Myocyte (in vitro differentiated cells): ENCODE results near the gene SERPINA12. TPM values are rescaled to one million over a fixed set of nuclear protein-coding genes. Genes with fewer than 3 reads are reported as not detected.

Source experiments
- DNase-seq: peaks from one replicate; pipeline ENCODE4 v3.0.0-alpha.2; 2012; ENCODE audit warnings: low read depth
- total RNA-seq: library from RNA; depleted of rRNA; stranded (reverse); fragments of >200 nt; gene quantifications from 2 replicates; pipeline ENCODE4 v1.2.3, GENCODE V29; 2014

The SERPINA12 gene
- total RNA-seq, 1 donor from 2014 or later, result not detected

DNA sequence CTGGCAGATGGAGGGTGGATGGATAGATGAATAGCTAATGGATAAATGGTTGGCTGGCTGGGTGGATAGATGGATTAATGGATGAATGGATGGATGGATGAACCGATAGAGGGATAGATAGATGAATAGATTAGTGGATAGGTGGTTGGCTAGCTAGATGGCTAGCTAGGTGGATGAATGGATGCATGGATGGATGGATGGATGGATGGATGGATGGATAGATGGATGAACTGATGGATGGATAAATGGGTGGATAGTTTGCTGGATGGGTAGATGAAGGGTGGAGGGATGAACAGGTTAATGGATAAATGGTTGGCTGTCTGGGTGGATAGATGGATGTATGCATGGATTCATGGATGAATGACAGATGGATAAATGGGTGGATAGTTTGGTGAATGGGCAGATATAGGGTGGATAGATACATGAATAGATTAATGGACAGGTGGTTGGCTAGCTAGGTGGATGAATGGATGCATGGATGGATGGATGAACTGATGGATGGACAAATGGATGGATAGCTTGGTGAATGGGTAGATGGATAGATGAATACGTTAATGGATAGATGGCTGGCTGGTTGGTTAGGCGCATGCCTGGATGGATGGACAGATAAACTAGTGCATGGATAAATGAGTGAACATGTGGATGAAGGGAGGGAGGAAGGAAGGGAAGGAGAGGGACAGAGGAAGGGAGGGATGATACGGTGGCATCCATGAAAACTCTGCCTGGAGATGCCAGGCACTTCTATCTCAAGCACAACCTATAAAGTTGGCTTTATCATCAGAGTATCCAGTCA lies 41.3 kb downstream of the SERPINA12 start:
- DNase-seq, result no peak

DNA sequence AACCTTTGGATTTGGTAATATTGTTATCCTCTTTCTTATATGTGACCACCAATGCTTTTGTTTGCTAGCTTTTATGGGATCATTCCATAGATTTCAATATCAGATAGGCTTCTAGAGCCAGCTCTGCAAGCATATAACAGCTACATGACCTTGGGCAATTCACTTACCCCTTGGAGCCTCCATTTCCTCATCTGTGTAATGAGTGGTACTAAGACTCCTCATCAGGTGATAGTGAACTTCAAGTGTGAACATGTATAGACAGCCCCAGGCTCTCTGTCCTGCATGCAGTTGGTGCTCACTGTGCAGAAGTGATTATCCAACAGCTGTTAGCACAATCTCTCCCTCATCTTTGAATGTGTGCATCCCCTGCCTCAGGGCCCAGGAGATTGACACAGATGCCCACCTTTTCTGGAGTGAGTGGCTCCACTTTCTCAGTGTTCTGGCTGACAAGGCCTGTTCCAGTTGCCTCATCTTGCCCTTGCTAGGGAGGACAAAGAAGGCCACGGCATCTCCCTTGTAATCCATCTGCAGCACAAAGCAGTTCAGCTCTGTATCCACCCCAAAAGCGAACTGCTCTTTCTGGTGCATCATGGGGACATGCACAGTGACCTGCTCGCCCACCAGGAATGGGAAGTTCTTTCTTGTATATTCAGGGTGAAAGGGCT lies 42.4 kb downstream of the SERPINA12 start:
- no peak for DNase-seq

DNA sequence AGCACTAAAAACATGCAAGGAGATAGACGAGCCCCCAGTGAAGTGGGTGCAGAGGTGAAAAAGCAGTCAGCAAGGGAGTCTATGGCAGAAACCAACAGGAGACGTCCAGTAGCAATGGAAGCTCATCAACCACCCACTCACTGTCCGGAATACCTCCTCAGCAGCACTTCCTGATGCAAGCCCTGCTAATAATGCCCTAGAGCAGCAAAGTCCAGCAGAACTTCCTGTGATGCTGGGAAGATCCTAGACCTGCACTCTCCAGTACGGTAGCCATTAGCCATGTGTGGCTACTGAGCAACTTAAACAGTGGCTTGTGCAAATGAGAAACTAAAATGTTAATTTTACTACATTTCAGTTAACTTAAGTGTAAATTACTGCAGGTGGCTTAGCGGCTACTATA lies 44.2 kb downstream of the SERPINA12 start:
- DNase-seq, result no peak

DNA sequence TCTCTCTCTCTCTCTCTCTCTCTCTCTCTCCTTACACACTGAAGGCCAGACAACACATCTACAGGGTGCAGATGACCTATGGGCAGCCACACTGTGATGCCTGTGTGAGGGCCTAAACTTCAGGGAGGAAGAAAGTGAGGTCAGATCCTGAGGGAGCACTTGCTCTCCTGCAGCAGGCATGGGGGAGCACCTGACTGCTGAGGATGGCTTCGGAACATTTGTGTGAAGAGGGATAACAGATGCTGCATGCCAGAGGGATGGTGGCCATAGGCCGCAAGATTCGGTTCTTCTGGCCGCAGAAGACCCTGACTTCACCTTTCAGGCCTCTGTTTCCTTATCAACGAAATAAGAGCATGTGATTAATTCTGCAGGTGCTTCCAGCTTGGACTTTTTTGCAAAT lies 45.0 kb downstream of the SERPINA12 start:
- no peak for DNase-seq

DNA sequence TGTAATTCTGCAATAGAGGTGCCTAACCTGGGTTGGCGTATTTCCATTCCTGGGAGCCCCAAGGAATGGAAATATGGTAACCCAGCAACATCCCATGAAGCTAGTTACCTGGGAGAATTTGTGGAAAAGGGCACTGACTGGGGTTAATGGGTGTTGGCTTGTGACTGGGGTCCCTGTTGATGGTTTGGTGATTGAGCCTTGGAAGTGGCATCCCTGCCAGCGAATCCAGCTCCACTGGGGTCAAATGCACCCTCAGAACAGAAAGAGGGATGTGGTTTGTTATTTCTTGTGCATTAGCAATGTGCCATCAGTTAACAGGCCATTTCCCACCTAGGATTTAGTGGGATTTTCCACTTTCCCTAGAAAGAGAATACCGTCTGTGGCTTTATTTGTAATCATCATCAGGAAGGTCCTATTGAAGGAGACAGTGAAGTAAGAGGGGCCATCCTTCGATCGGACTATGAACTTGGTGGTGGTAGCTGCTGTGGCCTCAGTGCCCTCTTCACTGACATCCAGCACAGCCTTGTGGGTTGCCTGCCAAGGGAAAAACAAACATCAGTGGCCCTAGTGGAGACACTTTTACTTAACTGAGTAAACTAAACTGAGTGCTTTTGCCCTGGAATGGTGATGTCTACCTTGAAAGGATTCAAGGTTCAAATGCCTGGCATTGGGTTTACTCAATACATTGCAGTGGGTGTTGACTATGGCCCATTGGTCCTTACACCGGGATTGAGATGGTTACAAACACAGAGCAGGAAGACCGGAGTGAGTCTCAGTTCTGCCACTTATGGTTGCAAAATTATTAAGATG lies 46.3 kb downstream of the SERPINA12 start:
- DNase-seq, result no peak

DNA sequence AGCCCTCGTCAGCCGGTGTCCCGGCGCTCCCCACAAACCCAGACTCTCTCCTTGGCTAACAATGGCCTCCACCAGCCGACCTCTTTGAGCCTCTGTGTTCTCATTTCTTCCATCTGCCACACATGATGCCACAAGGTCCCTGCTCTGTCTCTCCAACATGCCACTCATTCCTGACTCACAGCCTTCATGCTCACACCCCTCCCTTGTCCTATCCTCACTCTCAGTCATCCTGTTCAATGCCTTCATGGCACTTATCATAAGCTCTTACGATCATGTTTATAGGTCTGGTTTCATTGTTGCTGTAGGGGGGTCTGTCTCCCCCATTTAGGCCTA lies 47.1 kb downstream of the SERPINA12 start:
- no peak for DNase-seq

DNA sequence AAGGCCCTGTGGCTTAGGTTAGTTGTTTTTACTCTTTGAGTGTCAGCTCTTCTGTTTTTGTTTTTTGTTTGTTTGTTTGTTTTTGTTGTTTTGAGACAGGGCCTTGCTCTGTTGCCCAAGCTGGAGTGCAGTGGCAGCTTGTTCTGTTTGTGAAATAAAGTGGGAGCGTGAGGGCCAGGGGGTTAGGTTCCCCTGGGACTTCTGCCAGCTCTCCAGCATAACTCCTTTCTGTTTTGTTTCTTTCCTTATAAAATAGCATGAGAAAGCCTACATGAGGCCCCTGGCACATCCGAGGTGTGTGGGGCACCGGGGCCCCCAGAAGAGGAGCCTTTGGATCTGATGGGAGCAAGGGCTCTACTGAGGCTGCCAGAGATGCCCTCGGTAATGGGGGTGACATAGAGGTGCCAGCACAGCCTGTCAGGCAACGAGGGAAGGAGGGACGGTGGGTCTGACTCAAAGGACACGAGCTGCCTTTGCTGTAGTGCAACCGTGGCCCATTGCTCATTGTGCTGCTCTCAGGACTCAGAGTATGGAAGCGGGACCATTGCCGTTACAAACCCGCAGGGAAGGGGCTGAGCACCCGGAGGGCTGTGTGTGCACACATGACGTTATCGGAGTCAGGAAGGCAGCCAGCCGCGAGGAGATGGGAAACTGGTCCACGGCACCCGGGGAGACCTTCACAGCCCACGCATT lies 47.6 kb downstream of the SERPINA12 start:
- no peak for DNase-seq

DNA sequence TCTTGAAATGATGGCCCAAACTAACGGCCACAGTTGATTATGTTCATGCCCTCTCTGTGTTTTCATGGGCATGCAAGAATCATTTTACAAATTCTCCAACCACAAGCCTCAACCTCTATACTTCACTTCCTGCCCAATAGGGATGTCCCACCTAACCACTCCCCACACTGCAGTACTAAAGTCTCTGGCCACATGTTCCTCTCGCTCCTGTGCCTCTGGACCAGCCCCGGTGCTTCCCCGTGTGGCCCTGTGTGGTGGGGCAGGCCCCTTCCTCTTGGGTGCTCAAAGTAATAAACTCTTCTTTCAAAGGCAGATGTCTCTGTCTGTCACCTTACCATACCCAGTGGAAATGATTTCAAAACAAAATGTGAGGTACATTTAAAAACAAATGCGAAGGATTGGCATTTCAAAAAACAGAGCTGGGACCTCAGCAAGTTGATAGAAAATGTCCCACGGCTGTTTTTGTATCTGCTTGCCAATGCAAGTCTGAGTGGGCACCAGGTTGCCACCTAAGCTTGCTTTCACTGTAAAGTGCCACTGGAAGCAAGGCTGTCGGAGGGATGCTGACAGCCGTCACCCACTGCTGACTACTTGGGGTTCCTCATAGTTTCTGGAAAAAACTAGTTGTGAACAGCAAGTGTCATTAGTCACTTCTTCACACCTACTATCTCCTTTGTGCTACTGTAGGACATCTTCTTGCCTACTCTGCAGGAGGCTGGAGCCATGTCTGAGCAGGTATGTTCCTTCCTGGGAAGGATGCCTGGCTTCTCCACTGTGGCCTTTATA lies 48.4 kb downstream of the SERPINA12 start:
- DNase-seq, result no peak

DNA sequence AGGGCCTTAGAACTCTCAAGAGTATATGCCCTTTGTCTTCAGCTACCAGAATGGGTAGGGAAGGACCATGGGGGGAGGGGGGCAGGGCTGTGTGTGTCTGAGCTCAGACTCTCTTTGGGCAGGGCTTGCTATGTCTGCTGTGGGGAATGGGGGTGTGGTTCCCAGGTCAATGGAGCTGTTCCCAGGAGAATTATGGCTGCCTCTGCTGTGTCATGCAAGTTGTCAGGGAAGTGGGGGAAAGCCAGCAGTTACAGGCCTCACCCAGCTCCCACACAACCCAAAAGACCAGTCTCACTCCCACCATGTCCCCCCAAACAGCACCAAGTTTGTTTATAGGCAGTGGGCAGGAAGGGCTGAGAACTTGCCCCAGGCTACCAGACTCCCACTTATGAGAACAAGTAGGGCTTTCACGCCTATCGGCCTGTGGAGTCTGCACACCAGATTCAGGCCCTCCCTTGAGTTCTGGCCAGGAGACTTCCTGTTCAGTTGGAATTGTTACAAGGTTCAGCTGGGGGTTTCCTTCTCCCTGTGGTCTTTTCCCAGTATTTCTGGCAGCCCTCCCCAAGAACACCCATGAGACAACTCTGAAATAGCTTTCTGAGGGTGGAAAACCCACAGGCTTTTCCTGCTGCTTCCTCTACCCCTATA lies 50.6 kb downstream of the SERPINA12 start:
- DNase-seq, result no peak

DNA sequence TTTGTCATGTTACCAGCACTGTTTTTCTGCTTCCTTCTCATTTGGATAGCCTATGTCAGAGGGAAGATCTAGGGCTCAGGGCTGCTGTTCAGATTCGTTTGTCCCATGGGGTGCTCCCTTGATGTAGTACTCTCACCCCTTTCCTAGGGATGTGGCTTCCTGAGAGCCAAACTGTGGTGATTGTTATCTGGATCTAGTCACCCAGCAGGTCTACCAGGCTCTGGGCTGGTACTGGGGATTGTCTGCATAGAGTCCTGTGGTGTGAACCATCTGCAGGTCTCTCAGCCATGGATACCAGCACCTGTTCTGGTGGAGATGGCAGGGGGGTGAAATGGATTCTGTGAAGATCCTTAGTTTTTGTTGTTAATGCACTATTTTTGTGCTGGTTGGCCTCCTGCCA lies 51.2 kb downstream of the SERPINA12 start:
- DNase-seq, result no peak

DNA sequence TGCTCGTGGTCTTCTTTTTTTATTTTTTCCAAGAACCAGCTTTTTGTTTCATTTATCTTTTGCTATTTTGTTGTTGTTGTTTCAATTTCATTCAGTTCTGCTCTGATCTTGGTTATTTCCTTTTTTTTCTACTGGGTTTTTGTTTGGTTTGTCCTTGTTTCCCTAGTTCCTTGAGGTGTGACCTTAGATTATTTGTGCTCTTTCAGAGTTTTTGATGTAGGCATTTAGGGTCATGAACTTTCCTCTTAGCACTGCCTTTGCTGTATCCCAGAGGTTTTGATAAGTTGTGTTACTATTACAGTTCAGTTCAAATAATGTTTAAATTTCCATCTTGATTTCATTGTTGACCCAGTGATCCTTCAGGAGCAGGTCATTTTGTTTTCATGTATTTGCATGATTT lies 53.3 kb downstream of the SERPINA12 start:
- no peak for DNase-seq

DNA sequence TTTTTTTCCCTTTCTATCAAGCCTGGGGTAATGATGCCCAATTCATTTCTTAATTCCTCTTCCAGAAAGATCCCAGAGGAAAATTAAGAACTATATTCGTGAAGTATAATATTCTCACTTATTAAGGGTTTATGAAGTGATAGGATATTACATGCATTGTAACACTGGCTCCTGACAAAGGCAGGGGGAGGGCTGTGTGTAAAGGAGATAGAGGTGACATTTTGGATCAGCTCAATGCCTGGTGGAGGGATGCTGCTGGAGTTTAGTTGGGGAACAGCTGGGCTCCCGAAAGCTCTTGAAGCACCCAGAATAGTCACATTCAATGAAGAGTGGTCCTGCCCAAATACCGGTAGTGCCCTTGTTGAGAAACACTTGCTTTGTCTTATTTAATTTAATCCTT lies 57.4 kb downstream of the SERPINA12 start:
- DNase-seq, result no peak

DNA sequence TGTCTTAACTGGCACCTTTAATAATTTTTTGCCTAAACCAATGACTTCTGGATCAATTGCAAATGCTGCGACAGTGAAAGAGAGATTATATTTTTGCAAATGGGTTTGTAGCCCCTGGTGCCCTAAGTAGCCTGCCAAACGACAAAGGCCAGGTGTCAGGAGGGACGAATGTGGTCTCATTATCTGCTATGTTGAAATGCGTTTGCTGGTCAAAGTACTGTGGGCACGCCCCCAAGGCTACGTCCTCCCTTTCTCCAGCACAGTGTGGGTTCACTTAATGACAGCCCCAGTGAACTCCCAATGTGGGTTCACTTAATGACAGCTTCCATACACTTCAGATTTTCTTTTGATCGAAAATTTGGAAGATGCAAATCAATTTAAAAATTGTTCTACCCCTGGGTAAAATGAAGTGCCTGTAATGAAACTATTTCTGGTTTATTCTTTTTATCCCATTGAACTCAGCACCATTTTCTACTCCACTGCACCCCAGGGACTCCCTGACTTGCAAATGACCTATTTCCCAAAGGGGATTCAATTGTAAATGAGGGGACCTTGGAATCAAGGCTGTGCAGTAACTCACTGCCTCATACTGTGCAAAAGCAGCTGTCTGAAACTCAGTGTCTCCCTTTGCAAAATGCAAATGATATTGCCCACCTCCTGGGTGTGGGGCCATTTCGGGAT lies 58.0 kb downstream of the SERPINA12 start:
- no peak for DNase-seq

DNA sequence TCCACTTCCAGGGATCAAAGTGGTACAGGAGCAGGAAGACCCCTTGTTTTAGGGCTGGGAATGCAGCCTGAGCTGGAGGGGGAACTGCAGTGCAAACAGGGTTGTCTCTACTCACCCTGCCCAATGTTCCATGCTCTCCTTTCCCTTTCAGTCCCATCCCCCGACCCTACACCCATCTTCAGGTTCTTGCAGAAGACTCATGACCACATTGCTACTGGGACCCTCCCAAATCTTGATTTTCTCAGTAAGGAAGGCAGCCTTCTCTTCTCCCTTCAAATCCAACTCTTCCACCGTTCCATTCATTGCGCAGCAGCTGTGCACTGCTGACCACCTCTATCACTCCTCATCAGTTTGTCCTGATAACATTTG lies 58.6 kb downstream of the SERPINA12 start:
- no peak for DNase-seq

DNA sequence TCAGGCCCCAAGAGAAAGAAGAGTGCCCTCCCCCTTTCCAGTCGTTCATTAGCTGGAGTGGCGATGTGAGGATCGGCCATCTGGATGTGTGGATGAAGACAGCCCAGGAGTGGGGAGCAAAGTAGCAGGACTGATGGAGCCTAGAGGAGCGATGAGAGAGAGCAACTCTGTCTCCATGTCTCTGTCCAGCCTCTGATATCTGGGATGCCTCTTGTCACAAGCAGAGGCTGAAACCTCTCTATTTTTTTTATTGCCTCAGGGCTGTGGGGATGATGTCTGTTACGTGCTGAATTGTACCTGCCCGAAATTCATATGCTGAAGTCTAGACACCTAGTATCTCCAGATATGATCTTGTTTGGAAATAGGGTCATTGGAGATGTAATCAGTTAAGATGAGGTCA lies 59.3 kb downstream of the SERPINA12 start:
- DNase-seq, result no peak

DNA sequence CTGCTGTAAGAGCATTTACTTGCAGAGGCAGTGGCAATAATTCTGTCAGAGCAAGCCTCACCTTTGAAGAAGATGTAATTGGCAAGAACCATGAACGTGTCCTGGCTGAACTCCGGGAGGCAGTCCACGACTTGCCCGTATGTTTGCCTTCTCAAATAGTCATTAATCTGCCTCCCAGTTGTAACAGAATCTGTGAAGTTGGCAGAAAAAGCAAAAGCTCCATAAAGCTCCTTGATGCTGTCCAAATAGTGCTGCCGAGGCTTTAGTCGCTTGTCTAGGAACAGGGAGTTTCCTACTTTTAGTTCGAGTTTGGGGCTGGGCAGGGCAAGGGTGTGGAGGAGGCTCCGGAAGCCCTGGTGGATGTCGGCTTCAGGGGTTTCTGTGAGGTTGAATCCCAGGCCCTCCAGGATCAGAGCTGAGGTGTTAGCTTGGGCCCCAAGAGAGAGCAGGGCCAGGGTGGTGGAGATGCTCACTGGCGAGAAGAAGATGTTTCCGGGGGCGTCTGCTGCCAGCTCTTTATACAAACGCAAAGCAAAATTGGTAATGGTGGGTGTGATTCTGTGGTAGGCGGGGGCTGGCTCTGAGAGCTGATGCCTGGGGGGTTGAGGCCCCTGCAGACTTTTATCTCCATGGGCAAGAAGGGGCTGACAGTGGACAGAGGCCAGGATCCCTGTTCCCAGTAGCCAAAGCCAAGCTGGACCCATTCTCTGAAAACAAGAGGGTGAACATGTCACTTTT lies 61.0 kb downstream of the SERPINA12 start:
- DNase-seq, result no peak

DNA sequence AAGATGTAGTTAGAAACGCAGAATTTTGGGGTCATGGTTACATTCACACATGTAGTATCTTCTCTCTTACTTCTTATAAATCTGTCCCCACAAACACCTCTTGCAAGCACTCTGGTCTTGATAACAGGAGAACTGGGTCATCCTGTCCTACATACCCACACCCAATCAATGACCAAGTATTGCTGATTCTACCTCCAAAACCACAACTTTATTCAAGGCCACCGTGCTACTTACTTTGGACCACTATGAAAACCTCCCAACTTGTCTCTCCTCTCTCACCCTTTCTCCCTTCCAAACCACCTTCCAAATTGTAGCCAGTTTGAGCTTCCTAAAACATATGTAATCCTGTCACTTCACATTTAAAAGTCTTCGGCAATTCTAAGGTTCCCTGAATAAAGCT lies 62.1 kb downstream of the SERPINA12 start:
- no peak for DNase-seq

DNA sequence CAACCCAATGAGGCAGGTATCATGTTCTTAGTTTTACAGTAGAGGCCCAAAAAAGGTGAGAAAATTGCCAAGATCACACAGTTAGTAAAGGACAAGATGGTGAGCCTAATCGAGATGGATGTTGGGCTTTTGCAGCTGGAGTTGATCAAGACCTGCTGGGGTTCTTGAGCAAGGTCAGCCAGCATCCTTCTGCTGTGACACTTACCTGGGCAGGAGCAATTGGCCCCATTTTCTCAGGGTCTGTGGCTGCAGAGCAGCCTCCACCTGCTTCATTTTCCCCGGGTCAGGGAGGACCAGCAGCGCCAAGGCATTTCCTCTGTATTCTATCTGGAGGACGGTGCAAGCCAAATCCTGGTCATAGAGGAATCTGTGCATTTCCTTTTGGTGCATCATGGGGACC lies 63.1 kb downstream of the SERPINA12 start:
- no peak for DNase-seq

DNA sequence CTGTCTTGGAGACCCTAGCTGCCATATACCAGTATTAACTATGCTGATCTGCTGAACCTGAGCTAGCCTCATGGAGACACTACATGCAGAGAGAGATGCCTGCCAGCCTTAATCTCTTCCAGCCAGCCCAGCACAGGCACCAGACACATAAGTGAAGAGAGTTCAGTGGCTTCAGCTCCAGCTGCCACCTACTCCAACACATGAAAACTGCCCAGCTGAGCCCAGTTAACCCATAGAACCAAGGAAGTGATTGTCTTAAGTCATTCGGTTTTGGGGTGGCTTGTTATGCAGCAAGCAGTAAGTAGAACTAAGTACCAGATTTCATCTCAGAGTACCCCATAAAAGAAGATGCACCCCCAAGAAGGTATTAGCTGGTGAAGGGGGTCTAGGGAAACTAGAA lies 64.3 kb downstream of the SERPINA12 start:
- DNase-seq, result no peak
